ENCODE results near the gene H2BK1.

GRCh38 chr7:151239837-151240459 is 29.7 kb upstream of the H2BK1 start:
- TF ChIP-seq, protein P1, sequence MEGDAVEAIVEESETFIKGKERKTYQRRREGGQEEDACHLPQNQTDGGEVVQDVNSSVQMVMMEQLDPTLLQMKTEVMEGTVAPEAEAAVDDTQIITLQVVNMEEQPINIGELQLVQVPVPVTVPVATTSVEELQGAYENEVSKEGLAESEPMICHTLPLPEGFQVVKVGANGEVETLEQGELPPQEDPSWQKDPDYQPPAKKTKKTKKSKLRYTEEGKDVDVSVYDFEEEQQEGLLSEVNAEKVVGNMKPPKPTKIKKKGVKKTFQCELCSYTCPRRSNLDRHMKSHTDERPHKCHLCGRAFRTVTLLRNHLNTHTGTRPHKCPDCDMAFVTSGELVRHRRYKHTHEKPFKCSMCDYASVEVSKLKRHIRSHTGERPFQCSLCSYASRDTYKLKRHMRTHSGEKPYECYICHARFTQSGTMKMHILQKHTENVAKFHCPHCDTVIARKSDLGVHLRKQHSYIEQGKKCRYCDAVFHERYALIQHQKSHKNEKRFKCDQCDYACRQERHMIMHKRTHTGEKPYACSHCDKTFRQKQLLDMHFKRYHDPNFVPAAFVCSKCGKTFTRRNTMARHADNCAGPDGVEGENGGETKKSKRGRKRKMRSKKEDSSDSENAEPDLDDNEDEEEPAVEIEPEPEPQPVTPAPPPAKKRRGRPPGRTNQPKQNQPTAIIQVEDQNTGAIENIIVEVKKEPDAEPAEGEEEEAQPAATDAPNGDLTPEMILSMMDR (optimal IDR thresholded peaks at IDR 0.05 in 1 of 3, IDR thresholded peaks at IDR 0.05 in 1 of 3, conservative IDR thresholded peaks at IDR 0.05 in 1 of 3; ENCODE audit: extremely low read depth in 1 of 3, insufficient read depth in 2 of 3, low read length in 3 of 3): no peak
- TF ChIP-seq EZH2 (IDR thresholded peaks at IDR 0.05; ENCODE audit: low read length): no peak
